Neuron (in vitro differentiated cells): Measurements from ENCODE around the gene SLC27A2.

Experiments used
- H2AFZ ChIP-seq: one replicate; pipeline ENCODE4 v1.6.1; 2013; ENCODE audit warnings: low read depth, mild to moderate bottlenecking, inconsistent platforms, low read length, moderate library complexity
- H3K27me3 ChIP-seq: one replicate; pipeline ENCODE4 v1.6.1; 2013; ENCODE audit warnings: low read length; ENCODE audit not compliant: insufficient read depth
- H3K36me3 ChIP-seq: one replicate; pipeline ENCODE4 v1.6.1; 2013; ENCODE audit warnings: low read length; ENCODE audit not compliant: insufficient read depth
- H3K4me1 ChIP-seq: one replicate; pipeline ENCODE4 v1.6.1; 2013; ENCODE audit warnings: low read length; ENCODE audit not compliant: insufficient read depth
- H3K4me3 ChIP-seq: 2 replicates; pipeline ENCODE4 v1.5.1; 2013; ENCODE audit warnings: mild to moderate bottlenecking, low read length, moderate library complexity
- H3K9me3 ChIP-seq: one replicate; pipeline ENCODE4 v1.6.1; 2013; ENCODE audit warnings: low read length

Gene SLC27A2

DNA sequence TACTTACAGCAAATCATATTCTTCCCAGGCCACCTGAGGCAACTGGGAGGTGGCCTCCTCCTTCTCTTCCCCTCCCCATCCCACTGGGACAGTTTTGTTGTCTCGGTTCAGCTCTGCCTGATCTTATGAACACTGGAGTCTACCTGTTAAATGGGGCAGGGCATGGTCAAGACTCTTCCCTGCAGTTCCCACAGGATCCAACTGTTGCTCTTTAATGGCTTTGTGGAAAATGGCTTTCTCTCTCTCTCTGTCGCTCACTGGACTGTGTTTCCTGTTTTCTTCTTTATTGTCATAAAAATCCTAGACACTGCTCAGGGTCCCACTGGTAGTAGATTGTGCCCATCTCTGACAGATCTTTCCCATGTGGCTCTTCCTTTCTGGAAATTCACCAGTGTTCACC is 40.2 kb downstream of the SLC27A2 start:
- Histone ChIP-seq H3K36me3 (no peaks in the 10 kb centered on the region), H3K4me1 (peaks cover 3% of the 10 kb centered on the region), H2AFZ (no peak overlapping the region), H3K9me3 (no peaks in the 10 kb centered on the region), H3K27me3 (no peaks in the 10 kb centered on the region), H3K4me3 (no peak overlapping the region)

DNA sequence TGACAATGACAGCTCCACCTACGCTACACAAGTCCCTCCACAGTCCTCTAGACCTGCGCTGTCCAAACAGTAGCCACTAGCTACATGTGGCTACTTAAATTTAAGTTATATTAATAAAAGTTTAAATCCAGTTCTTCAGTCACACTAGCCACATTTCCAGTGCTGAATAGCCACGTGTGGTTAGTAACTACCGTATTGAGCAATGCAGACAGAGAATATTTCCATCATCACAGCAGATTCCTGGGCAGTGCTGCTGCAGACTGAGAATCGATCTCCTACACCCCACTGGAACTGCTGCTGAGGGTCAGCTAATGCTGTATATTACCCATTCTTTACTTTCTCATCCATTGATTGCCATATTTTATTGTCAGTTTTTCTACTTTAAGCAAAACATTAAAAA is 42.6 kb downstream of the SLC27A2 start:
- Histone ChIP-seq H3K27me3 (no peaks in the 10 kb centered on the region), H3K4me1 (no peaks in the 10 kb centered on the region), H3K4me3 (no peak overlapping the region), H3K9me3 (no peaks in the 10 kb centered on the region), H3K36me3 (no peaks in the 10 kb centered on the region), H2AFZ (no peak overlapping the region)

DNA sequence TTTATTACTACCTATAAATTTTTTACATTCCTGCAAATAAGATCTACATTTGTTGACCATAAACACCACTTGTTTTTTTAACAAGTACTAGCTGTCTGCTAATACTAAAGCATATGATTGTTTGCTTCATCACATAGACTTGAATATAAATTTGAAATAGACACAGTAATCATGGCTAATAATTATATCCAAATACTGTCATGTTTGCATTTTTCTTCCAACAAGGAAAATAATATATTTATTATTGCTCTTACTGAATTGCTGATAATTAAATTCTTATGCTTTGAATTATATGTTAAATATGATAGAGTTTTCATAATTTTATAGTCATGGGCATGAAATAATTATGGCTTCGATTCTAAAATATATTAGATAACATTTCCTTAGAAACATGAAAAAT is 43.1 kb downstream of the SLC27A2 start:
- Histone ChIP-seq H3K4me1 (no peaks in the 10 kb centered on the region), H3K27me3 (no peaks in the 10 kb centered on the region), H3K9me3 (no peaks in the 10 kb centered on the region), H3K4me3 (no peak overlapping the region), H3K36me3 (no peaks in the 10 kb centered on the region), H2AFZ (no peak overlapping the region)

DNA sequence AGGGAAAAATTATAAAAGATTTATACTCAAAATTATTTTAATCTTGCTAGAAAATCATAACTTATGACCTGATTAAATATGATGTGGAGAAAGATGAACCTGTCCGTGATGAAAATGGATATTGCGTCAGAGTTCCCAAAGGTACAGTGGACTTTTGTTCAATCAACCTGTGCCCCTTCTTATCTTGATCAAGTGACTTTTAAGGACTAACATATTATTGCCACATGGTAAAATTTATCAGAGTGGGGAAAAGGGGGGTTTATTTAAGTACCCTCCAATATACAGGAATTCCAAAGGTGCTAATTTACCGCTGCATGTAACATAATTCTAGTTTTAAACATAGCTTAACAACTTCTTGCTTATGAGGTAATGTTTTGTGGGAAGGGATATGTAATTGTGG is 43.9 kb downstream of the SLC27A2 start:
- H3K36me3 ChIP-seq, result no peaks in the 10 kb centered on the region
- H3K4me1 ChIP-seq, result no peaks in the 10 kb centered on the region
- no peak overlapping the region for H3K4me3 ChIP-seq
- H3K9me3 ChIP-seq, result no peaks in the 10 kb centered on the region
- H2AFZ ChIP-seq, result no peak overlapping the region
- H3K27me3 ChIP-seq, result no peaks in the 10 kb centered on the region

DNA sequence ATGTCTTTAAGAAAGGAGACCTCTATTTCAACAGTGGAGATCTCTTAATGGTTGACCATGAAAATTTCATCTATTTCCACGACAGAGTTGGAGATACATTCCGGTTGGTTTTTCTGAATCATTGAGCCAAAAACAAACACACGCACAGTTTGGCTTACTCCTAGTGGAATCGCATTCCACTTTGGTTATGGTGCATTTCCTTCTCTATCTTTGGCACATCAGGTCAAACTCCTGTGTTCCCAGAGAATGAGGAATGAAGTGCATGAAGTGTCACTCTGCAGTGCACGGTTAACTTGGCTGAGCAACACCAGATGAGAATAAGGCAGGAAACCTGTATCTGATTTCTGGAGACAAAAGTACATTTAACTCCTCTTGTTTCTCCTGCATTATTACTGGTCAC is 45.1 kb downstream of the SLC27A2 start:
- Histone ChIP-seq H3K9me3 (no peaks in the 10 kb centered on the region), H3K36me3 (no peaks in the 10 kb centered on the region), H3K4me1 (no peaks in the 10 kb centered on the region), H3K4me3 (no peak overlapping the region), H2AFZ (no peak overlapping the region), H3K27me3 (no peaks in the 10 kb centered on the region)

GRCh38 chr15:50228866-50229265 is 46.9 kb downstream of the SLC27A2 start:
- Histone ChIP-seq H3K27me3 (no peaks in the 10 kb centered on the region), H3K4me3 (no peak overlapping the region), H3K36me3 (no peaks in the 10 kb centered on the region), H3K9me3 (no peaks in the 10 kb centered on the region), H2AFZ (no peak overlapping the region), H3K4me1 (no peaks in the 10 kb centered on the region)

- Histone ChIP-seq H3K4me1 (no peaks in the 10 kb centered on the region), H3K36me3 (no peaks in the 10 kb centered on the region)
These were observed 47.3 kb downstream of the SLC27A2 start for GRCh38 chr15:50229336-50229735.

DNA sequence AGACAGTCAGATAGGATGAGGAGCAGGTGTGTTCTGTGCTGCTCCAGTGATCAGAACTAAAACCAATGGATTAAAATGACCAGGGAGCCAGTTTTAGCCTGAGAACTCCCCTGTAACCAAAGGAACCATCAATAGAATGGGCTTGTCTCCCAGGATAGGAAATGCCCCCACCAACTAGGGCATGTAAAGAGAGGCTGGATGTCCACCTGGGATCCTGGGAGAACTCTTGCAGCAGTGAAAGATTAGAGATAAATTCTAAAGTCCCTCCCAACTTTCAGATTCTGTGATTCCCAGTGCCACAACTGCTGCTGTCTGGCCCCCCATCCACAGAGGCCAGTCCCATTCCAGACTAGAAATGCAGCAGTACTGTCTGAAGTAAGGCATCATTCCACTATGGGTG is 49.8 kb downstream of the SLC27A2 start:
- no peaks in the 10 kb centered on the region for H3K4me1 ChIP-seq
- no peak overlapping the region for H2AFZ ChIP-seq
- H3K36me3 ChIP-seq, result no peaks in the 10 kb centered on the region
- H3K27me3 ChIP-seq, result no peaks in the 10 kb centered on the region
- H3K4me3 ChIP-seq, result no peak overlapping the region
- H3K9me3 ChIP-seq, result no peaks in the 10 kb centered on the region

More at GRCh38 chr15:50229336-50229735, 47.3 kb downstream of the SLC27A2 start:
- no peaks in the 10 kb centered on the region for H3K27me3 ChIP-seq
- H3K4me3 ChIP-seq, result no peak overlapping the region
- no peaks in the 10 kb centered on the region for H3K9me3 ChIP-seq
- H2AFZ ChIP-seq, result no peak overlapping the region

DNA sequence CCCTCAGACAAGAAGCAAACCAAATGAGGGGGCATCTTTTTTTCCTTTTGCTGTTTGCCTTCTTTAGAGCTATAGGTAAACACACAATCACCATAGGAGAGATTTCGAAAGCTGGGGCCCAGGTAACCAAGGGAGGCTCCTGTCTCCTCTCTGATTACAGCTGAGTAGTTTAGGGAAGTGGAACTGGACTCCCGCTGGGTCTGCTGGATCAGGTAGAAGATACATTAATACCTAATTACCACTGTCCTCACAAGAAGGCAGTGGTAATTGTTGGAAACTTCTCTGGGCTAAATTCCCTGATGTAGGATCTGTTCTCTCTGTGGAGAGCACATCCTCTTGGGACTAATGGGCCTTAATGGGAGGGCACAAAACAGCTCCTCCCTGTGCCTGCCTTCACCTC is 50.8 kb downstream of the SLC27A2 start:
- Histone ChIP-seq H2AFZ (no peak overlapping the region), H3K4me1 (no peaks in the 10 kb centered on the region), H3K9me3 (no peaks in the 10 kb centered on the region), H3K27me3 (no peaks in the 10 kb centered on the region), H3K4me3 (no peak overlapping the region), H3K36me3 (no peaks in the 10 kb centered on the region)

GRCh38 chr15:50233192-50233736 is 51.3 kb downstream of the SLC27A2 start:
- no peak overlapping the region for H2AFZ ChIP-seq
- H3K4me1 ChIP-seq, result no peaks in the 10 kb centered on the region

GRCh38 chr15:50234764-50235163 is 52.8 kb downstream of the SLC27A2 start:
- Histone ChIP-seq H3K4me3 (no peak overlapping the region), H3K9me3 (no peaks in the 10 kb centered on the region), H3K4me1 (no peaks in the 10 kb centered on the region), H3K36me3 (no peaks in the 10 kb centered on the region), H2AFZ (no peak overlapping the region), H3K27me3 (no peaks in the 10 kb centered on the region)

More at GRCh38 chr15:50233192-50233736, 51.3 kb downstream of the SLC27A2 start:
- Histone ChIP-seq H3K36me3 (no peaks in the 10 kb centered on the region), H3K27me3 (no peaks in the 10 kb centered on the region), H3K9me3 (no peaks in the 10 kb centered on the region), H3K4me3 (no peak overlapping the region)

DNA sequence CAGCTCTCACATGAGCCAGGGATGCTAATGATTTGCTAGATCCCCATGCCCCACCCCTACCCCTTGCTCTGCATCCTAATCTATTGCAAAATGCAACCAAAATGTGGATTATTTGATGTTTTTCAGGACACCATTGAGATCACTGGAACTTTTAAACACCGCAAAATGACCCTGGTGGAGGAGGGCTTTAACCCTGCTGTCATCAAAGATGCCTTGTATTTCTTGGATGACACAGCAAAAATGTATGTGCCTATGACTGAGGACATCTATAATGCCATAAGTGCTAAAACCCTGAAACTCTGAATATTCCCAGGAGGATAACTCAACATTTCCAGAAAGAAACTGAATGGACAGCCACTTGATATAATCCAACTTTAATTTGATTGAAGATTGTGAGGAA is 53.8 kb downstream of the SLC27A2 start:
- no peaks in the 10 kb centered on the region for H3K36me3 ChIP-seq
- H3K4me1 ChIP-seq, result no peaks in the 10 kb centered on the region
- no peak overlapping the region for H2AFZ ChIP-seq
- H3K4me3 ChIP-seq, result no peak overlapping the region
- H3K27me3 ChIP-seq, result no peaks in the 10 kb centered on the region
- no peaks in the 10 kb centered on the region for H3K9me3 ChIP-seq

DNA sequence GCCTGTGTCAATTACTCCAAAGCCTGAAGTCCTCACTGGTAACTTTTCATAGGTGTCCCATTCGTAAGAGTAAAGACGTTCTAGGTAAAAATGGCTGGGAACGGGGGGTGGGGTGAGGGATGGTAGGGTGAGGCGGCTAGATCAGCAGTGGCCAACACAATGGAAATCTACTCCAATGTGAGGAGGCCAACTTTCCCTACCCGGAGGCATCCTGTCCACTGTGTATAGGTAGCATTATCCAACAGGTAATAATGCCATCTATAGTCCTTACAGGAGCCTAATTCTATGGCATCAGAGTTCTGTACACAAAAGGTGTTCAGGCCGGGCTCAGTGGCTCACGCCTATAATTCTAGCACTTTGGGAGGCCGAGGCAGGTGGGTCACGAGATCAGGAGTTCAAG is 54.4 kb downstream of the SLC27A2 start:
- H3K36me3 ChIP-seq, result no peaks in the 10 kb centered on the region
- no peaks in the 10 kb centered on the region for H3K27me3 ChIP-seq
- H2AFZ ChIP-seq, result no peak overlapping the region
- H3K4me1 ChIP-seq, result no peaks in the 10 kb centered on the region
- H3K9me3 ChIP-seq, result no peaks in the 10 kb centered on the region
- no peak overlapping the region for H3K4me3 ChIP-seq

- H3K36me3 ChIP-seq, result no peaks in the 10 kb centered on the region
- H3K9me3 ChIP-seq, result no peaks in the 10 kb centered on the region
- no peak overlapping the region for H3K4me3 ChIP-seq
- no peaks in the 10 kb centered on the region for H3K4me1 ChIP-seq
- no peak overlapping the region for H2AFZ ChIP-seq
- no peaks in the 10 kb centered on the region for H3K27me3 ChIP-seq
These were observed 56.3 kb downstream of the SLC27A2 start for GRCh38 chr15:50238255-50238654.
